ENCODE results near the gene GBF1. TPM values are rescaled to one million over a fixed set of nuclear protein-coding genes. Genes with fewer than 3 reads are reported as not detected.

GBF1 gene
- total and polyA plus RNA-seq, 2 of the 13 experiments (the other 11 are each of a cell fraction or from before 2014, with no cell fraction given), result 17.1 to 21.9 TPM

DNA sequence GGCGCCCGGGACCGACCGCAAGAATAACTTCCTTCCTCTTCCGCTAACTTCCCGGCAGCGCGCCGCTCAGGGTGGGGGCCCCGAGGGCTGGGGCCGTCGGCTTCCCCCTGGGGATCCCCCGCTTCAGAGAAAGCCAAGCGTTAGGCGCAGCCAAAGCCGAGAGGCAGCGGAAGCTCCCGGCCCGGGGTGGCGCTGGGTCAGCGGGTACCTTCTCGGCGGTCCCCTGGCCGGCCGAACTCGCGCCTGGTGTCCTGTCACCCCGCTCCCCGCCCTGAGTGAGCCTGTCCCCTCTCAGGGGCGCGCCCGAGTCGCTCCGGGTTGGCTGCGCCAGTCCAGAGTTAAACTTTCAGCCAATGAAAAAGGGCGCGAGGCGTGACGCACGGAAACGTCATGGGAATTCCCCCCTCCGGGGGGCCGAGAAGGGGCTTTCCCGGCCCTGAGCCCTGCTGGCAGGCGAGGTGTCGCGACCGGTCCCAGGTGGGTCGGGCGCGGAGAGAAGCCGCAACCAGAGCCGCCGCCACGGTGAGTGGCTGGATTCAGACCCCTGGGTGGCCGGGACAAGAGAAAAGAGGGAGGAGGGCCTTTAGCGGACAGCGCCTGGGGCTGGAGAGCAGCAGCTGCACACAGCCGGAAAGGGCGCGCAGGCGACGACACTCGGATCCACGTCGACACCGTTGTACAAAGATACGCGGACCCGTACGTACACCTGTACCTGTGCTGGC lies 148.9 kb downstream of the GBF1 start (continued):
- TF ChIP-seq, protein P1, sequence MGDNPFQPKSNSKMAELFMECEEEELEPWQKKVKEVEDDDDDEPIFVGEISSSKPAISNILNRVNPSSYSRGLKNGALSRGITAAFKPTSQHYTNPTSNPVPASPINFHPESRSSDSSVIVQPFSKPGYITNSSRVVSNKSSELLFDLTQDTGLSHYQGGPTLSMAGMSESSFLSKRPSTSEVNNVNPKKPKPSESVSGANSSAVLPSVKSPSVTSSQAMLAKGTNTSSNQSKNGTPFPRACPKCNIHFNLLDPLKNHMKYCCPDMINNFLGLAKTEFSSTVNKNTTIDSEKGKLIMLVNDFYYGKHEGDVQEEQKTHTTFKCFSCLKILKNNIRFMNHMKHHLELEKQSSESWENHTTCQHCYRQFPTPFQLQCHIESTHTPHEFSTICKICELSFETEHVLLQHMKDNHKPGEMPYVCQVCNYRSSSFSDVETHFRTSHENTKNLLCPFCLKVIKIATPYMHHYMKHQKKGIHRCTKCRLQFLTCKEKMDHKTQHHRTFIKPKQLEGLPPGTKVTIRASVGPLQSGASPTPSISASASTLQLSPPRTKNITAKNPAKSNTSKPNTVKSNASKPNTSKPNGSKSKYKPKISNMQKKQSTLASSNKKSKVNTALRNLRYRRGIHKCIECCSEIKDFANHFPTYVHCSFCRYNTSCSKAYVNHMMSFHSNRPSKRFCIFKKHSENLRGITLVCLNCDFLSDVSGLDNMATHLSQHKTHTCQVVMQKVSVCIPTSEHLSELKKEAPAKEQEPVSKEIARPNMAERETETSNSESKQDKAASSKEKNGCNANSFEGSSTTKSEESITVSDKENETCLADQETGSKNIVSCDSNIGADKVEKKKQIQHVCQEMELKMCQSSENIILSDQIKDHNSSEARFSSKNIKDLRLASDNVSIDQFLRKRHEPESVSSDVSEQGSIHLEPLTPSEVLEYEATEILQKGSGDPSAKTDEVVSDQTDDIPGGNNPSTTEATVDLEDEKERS (CRISPR knock-in tag; IDR thresholded peaks at IDR 0.05), result peak; percentile 34; the same call in 1 of the 2 replicates
- TF ChIP-seq MED8 (CRISPR knock-in tag; IDR thresholded peaks at IDR 0.05; ENCODE audit: insufficient replicate concordance) (no peak), SMC3 (IDR thresholded peaks at IDR 0.05; ENCODE audit: low read length) (peak; percentile 38; the same call in 1 of the 2 replicates), ZNF552 (CRISPR knock-in tag; IDR thresholded peaks at IDR 0.05; ENCODE audit: borderline replicate concordance) (peak; percentile 53; the same call in 1 of the 2 replicates), POLR2AphosphoS2 (IDR thresholded peaks at IDR 0.05; ENCODE audit: low read depth, low read length) (no peak), KLF11 (CRISPR knock-in tag; IDR thresholded peaks at IDR 0.05) (peak; percentile 51; the same call in 1 of the 2 replicates), ZNF530 (CRISPR knock-in tag; IDR thresholded peaks at IDR 0.05; ENCODE audit: low read depth) (no peak), ZEB1 (IDR thresholded peaks at IDR 0.05; ENCODE audit: insufficient replicate concordance, low read depth) (peak; percentile 63), ZNF839 (CRISPR knock-in tag; IDR thresholded peaks at IDR 0.05; ENCODE audit: borderline replicate concordance) (no peak), KDM5B (CRISPR knock-in tag; IDR thresholded peaks at IDR 0.05; ENCODE audit: borderline replicate concordance) (peak; percentile 64), NFE2L2 (IDR thresholded peaks at IDR 0.05; ENCODE audit: low read length) (no peak), RELA (CRISPR knock-in tag; IDR thresholded peaks at IDR 0.05) (peak; percentile 99), RFX3 (CRISPR knock-in tag; IDR thresholded peaks at IDR 0.05) (no peak), ZNF788 (CRISPR knock-in tag; IDR thresholded peaks at IDR 0.05; ENCODE audit: borderline replicate concordance) (peak; percentile 11; the same call in 1 of the 2 replicates)
- TF ChIP-seq, protein P2, sequence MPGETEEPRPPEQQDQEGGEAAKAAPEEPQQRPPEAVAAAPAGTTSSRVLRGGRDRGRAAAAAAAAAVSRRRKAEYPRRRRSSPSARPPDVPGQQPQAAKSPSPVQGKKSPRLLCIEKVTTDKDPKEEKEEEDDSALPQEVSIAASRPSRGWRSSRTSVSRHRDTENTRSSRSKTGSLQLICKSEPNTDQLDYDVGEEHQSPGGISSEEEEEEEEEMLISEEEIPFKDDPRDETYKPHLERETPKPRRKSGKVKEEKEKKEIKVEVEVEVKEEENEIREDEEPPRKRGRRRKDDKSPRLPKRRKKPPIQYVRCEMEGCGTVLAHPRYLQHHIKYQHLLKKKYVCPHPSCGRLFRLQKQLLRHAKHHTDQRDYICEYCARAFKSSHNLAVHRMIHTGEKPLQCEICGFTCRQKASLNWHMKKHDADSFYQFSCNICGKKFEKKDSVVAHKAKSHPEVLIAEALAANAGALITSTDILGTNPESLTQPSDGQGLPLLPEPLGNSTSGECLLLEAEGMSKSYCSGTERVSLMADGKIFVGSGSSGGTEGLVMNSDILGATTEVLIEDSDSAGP (CRISPR knock-in tag; IDR thresholded peaks at IDR 0.05; ENCODE audit: borderline replicate concordance), result peak; percentile 66; the same call in 1 of the 2 replicates
- TF ChIP-seq, protein P3, sequence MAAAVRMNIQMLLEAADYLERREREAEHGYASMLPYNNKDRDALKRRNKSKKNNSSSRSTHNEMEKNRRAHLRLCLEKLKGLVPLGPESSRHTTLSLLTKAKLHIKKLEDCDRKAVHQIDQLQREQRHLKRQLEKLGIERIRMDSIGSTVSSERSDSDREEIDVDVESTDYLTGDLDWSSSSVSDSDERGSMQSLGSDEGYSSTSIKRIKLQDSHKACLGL (CRISPR knock-in tag; IDR thresholded peaks at IDR 0.05), result peak; percentile 38; the same call in 1 of the 2 replicates
- TF ChIP-seq, protein P4, sequence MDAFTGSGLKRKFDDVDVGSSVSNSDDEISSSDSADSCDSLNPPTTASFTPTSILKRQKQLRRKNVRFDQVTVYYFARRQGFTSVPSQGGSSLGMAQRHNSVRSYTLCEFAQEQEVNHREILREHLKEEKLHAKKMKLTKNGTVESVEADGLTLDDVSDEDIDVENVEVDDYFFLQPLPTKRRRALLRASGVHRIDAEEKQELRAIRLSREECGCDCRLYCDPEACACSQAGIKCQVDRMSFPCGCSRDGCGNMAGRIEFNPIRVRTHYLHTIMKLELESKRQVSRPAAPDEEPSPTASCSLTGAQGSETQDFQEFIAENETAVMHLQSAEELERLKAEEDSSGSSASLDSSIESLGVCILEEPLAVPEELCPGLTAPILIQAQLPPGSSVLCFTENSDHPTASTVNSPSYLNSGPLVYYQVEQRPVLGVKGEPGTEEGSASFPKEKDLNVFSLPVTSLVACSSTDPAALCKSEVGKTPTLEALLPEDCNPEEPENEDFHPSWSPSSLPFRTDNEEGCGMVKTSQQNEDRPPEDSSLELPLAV (CRISPR knock-in tag; conservative IDR thresholded peaks at IDR 0.05; ENCODE audit: low read depth), result no peak
- TF ChIP-seq, protein P5, sequence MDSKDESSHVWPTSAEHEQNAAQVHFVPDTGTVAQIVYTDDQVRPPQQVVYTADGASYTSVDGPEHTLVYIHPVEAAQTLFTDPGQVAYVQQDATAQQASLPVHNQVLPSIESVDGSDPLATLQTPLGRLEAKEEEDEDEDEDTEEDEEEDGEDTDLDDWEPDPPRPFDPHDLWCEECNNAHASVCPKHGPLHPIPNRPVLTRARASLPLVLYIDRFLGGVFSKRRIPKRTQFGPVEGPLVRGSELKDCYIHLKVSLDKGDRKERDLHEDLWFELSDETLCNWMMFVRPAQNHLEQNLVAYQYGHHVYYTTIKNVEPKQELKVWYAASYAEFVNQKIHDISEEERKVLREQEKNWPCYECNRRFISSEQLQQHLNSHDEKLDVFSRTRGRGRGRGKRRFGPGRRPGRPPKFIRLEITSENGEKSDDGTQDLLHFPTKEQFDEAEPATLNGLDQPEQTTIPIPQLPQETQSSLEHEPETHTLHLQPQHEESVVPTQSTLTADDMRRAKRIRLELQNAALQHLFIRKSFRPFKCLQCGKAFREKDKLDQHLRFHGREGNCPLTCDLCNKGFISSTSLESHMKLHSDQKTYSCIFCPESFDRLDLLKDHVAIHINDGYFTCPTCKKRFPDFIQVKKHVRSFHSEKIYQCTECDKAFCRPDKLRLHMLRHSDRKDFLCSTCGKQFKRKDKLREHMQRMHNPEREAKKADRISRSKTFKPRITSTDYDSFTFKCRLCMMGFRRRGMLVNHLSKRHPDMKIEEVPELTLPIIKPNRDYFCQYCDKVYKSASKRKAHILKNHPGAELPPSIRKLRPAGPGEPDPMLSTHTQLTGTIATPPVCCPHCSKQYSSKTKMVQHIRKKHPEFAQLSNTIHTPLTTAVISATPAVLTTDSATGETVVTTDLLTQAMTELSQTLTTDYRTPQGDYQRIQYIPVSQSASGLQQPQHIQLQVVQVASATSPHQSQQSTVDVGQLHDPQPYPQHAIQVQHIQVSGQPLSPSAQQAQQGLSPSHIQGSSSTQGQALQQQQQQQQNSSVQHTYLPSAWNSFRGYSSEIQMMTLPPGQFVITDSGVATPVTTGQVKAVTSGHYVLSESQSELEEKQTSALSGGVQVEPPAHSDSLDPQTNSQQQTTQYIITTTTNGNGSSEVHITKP (CRISPR knock-in tag; IDR thresholded peaks at IDR 0.05; ENCODE audit: low read depth), result peak; percentile 92
